ENCODE results near the gene DNAH17.

DNAH17 gene

GRCh38 chr17:78567991-78568390 is 9.2 kb downstream of the DNAH17 start:
- ATAC-seq = no peak
- TF ChIP-seq TSHZ2 (CRISPR knock-in tag; IDR thresholded peaks at IDR 0.05) = no peak
- TF ChIP-seq ZNF8 (CRISPR knock-in tag; IDR thresholded peaks at IDR 0.05) = no peak
- TF ChIP-seq CREB5 (CRISPR knock-in tag; IDR thresholded peaks at IDR 0.05; ENCODE audit: low read depth) = no peak
- no peak for TF ChIP-seq PATZ1 (CRISPR knock-in tag; IDR thresholded peaks at IDR 0.05; ENCODE audit: borderline replicate concordance)
- no peak for TF ChIP-seq ZFP30 (CRISPR knock-in tag; IDR thresholded peaks at IDR 0.05)
- TF ChIP-seq ARNTL (CRISPR knock-in tag; IDR thresholded peaks at IDR 0.05; ENCODE audit: borderline replicate concordance, low read depth) = no peak
- TF ChIP-seq TOX (CRISPR knock-in tag; IDR thresholded peaks at IDR 0.05; ENCODE audit: borderline replicate concordance) = no peak
- no peak for TF ChIP-seq POU6F1 (CRISPR knock-in tag; IDR thresholded peaks at IDR 0.05; ENCODE audit: borderline replicate concordance, low read depth)
- TF ChIP-seq PPARA (CRISPR knock-in tag; IDR thresholded peaks at IDR 0.05; ENCODE audit: borderline replicate concordance) = no peak
- no peak for TF ChIP-seq ZFP3 (CRISPR knock-in tag; IDR thresholded peaks at IDR 0.05)

- TF ChIP-seq ZFP3 (CRISPR knock-in tag; IDR thresholded peaks at IDR 0.05) = no peak
- no peak for TF ChIP-seq GLIS3 (CRISPR knock-in tag; IDR thresholded peaks at IDR 0.05)
- no peak for TF ChIP-seq ZNF8 (CRISPR knock-in tag; IDR thresholded peaks at IDR 0.05)
- no peak for TF ChIP-seq ZFP30 (CRISPR knock-in tag; IDR thresholded peaks at IDR 0.05)
- TF ChIP-seq CSDC2 (CRISPR knock-in tag; IDR thresholded peaks at IDR 0.05) = no peak
- TF ChIP-seq CREB5 (CRISPR knock-in tag; IDR thresholded peaks at IDR 0.05; ENCODE audit: low read depth) = no peak
- TF ChIP-seq TOX (CRISPR knock-in tag; IDR thresholded peaks at IDR 0.05; ENCODE audit: borderline replicate concordance) = no peak
- no peak for TF ChIP-seq TSHZ2 (CRISPR knock-in tag; IDR thresholded peaks at IDR 0.05)
- TF ChIP-seq POU6F1 (CRISPR knock-in tag; IDR thresholded peaks at IDR 0.05; ENCODE audit: borderline replicate concordance, low read depth) = no peak
- ATAC-seq = no peak
Measured at GRCh38 chr17:78566947-78567346, 10.2 kb downstream of the DNAH17 start.

All from SK-N-SH treated with all-trans-retinoic acid at 6 μM for 48 hours (cell line).